Measurements from ENCODE around the gene MS4A13. TPM values are rescaled to one million over a fixed set of nuclear protein-coding genes. Genes with fewer than 3 reads are reported as not detected.

MS4A13 gene
- total RNA-seq = not detected in 2 replicates

GRCh38 chr11:60515144-60515855 lies at the start of gene MS4A13:
Gene MS4A13 (plus strand): TSS chr11:60515392. CDS start chr11:60518084, 2,692 bp downstream.

GRCh38 chr11:60492488-60493009 lies 22.6 kb upstream of the MS4A13 start, which contains the start of gene MS4A12:
Gene MS4A12 (plus strand): TSS chr11:60492778. CDS start chr11:60497319, 4,541 bp downstream.

Other genes starting within 250 kb of the MS4A13 start
- gene MS4A4A, start 234.7 kb upstream of the MS4A13 start, total RNA-seq = not detected in 2 replicates
- gene MS4A6E, start 188.1 kb upstream of the MS4A13 start, total RNA-seq = not detected in 2 replicates
- gene MS4A7, start 136.9 kb upstream of the MS4A13 start, total RNA-seq = not detected in 2 replicates
- not detected in 2 replicates for gene MS4A14, start 118.9 kb upstream of the MS4A13 start, total RNA-seq
- gene MS4A5, start 85.8 kb upstream of the MS4A13 start, total RNA-seq = not detected in 2 replicates
- gene MS4A1, start 59.5 kb upstream of the MS4A13 start, total RNA-seq = not detected in 2 replicates
- not detected in 2 replicates for gene MS4A12, start 22.6 kb upstream of the MS4A13 start, total RNA-seq
- gene MS4A8, start 184.2 kb downstream of the MS4A13 start, total RNA-seq = not detected in 2 replicates
- gene MS4A18, start 209.3 kb downstream of the MS4A13 start, total RNA-seq = not detected in 2 replicates
- not detected in 2 replicates for gene MS4A15, start 241.5 kb downstream of the MS4A13 start, total RNA-seq